Ascending aorta (tissue), 2 donors: ENCODE data around the gene SLC35F2. TPM values are rescaled to one million over a fixed set of nuclear protein-coding genes. Genes with fewer than 3 reads are reported as not detected.
"Not testable (repeated sequence)": the region's sequence is repeated elsewhere in the genome, so short reads cannot be mapped to it uniquely, and the experiment has no call there.

Experiments used
- DNase-seq, 2 donors: peaks; one replicate each; pipeline ENCODE4 v3.0.0-alpha.2; 2019; ENCODE audit warnings: low spot score in 2 of 2
- H3K27ac ChIP-seq, 2 donors: fragments of 200-600 bp; sonication (generic); one replicate each; pipeline ENCODE4 v1.5.1; 2016 to 2017; ENCODE audit warnings: mild to moderate bottlenecking in 1 of 2
- H3K27me3 ChIP-seq: fragments of 200-600 bp; sonication (generic); one replicate; pipeline ENCODE4 v1.5.1; 2017
- H3K36me3 ChIP-seq, 2 donors: fragments of 200-600 bp; sonication (generic); one replicate each; pipeline ENCODE4 v1.5.1; 2016
- H3K4me1 ChIP-seq, 2 donors: fragments of 200-600 bp; sonication (generic); one replicate each; pipeline ENCODE4 v1.5.1; 2016 to 2017; ENCODE audit warnings: mild to moderate bottlenecking in 1 of 2
- H3K4me3 ChIP-seq, 2 donors: fragments of 200-600 bp; sonication (generic); one replicate each; pipeline ENCODE4 v1.5.1; 2016 to 2017; ENCODE audit warnings: mild to moderate bottlenecking in 1 of 2
- H3K9me3 ChIP-seq, 2 donors: fragments of 200-600 bp; sonication (generic); one replicate each; pipeline ENCODE4 v1.5.1; 2016
- CTCF ChIP-seq, 3 experiments: fragments of 200-600 bp in 2 of 3; fragments of 450-650 bp in 1 of 3; sonication (generic) in 2 of 3; IDR thresholded peaks; one replicate each; pipeline ENCODE4 v1.5.1; 2016 to 2019; ENCODE audit warnings: antibody characterized with exemption in 3 of 3, mild to moderate bottlenecking in 1 of 3, moderate library complexity in 1 of 3
- intact Hi-C: fragments of 100-400 bp; cut with DNase I; formaldehyde crosslinking; loops from one replicate; pipeline ENCODE4 v1.15.1; 2023
- total RNA-seq: library from RNA; depleted of rRNA; stranded (reverse); fragments of >200 nt; gene quantifications from one replicate; pipeline ENCODE4 v1.1.0, GENCODE V29; 2016

SLC35F2 gene
- total RNA-seq = 5.4 TPM

GRCh38 chr11:107858217-107859070 lies at the start of gene SLC35F2:
Gene SLC35F2 (minus strand): TSS chr11:107858787. CDS start chr11:107858767, 20 bp downstream.
- no peak for TF ChIP-seq CTCF (IDR thresholded peaks at IDR 0.05)
- DNase-seq = peak in 1 of 2 donors; percentile 74
- Histone ChIP-seq H3K4me1 (no peaks in the 10 kb centered on the region), H3K9me3 (no peaks in the 10 kb centered on the region), H3K27me3 (no peaks in the 10 kb centered on the region), H3K4me3 (peak within 1 kb of the TSS; percentile 65 to 84), H3K27ac (peak within 1 kb of the TSS; percentile 66 to 88), H3K36me3 (no peaks in the 10 kb centered on the region)
- intact Hi-C loops = loop anchor here (2.0 to 5.0 kb wide), 3 partner anchors 18 to 296 kb away; no protein-coding TSS in a partner anchor

GRCh38 chr11:107908211-107908610 lies 49.6 kb upstream of the SLC35F2 start:
- Histone ChIP-seq H3K27ac (no peak overlapping the region), H3K36me3 (no peaks in the 10 kb centered on the region), H3K9me3 (no peaks in the 10 kb centered on the region), H3K27me3 (no peaks in the 10 kb centered on the region), H3K4me1 (no peaks in the 10 kb centered on the region), H3K4me3 (no peak overlapping the region)
- DNase-seq = no peak
- intact Hi-C loops = no loop called here
- TF ChIP-seq CTCF (IDR thresholded peaks at IDR 0.05) = no peak

- H3K4me1 ChIP-seq = no peaks in the 10 kb centered on the region
These were observed 39.7 kb upstream of the SLC35F2 start for GRCh38 chr11:107898270-107898669.

GRCh38 chr11:107882095-107882820 lies 23.7 kb upstream of the SLC35F2 start:
- Histone ChIP-seq H3K27ac (no peak overlapping the region), H3K27me3 (no peaks in the 10 kb centered on the region), H3K9me3 (no peaks in the 10 kb centered on the region), H3K4me3 (no peak overlapping the region), H3K36me3 (no peaks in the 10 kb centered on the region), H3K4me1 (no peaks in the 10 kb centered on the region)
- DNase-seq = no peak
- no peak for TF ChIP-seq CTCF (IDR thresholded peaks at IDR 0.05)
- intact Hi-C loops = no loop called here

More at GRCh38 chr11:107898270-107898669, 39.7 kb upstream of the SLC35F2 start:
- Histone ChIP-seq H3K36me3 (no peaks in the 10 kb centered on the region), H3K27ac (no peak overlapping the region), H3K4me3 (no peak overlapping the region), H3K9me3 (no peaks in the 10 kb centered on the region), H3K27me3 (no peaks in the 10 kb centered on the region)
- intact Hi-C loops = loop anchor here (5.0 kb wide), 2 partner anchors 321 to 336 kb away; no protein-coding TSS in a partner anchor
- TF ChIP-seq CTCF (IDR thresholded peaks at IDR 0.05) = peak; percentile 48 to 62 (median 58)
- no peak for DNase-seq

GRCh38 chr11:107881471-107881870 lies 22.9 kb upstream of the SLC35F2 start:
- H3K9me3 ChIP-seq, H3K27ac ChIP-seq, intact Hi-C loops, DNase-seq, H3K4me1 ChIP-seq, H3K36me3 ChIP-seq, H3K4me3 ChIP-seq, H3K27me3 ChIP-seq: not testable (repeated sequence)

GRCh38 chr11:107876141-107876540 lies 17.6 kb upstream of the SLC35F2 start:
- Histone ChIP-seq H3K9me3 (no peaks in the 10 kb centered on the region), H3K4me1 (no peaks in the 10 kb centered on the region), H3K27ac (no peak overlapping the region), H3K36me3 (no peaks in the 10 kb centered on the region), H3K27me3 (no peaks in the 10 kb centered on the region), H3K4me3 (no peak overlapping the region)
- DNase-seq = no peak
- intact Hi-C loops = no loop called here
- no peak for TF ChIP-seq CTCF (IDR thresholded peaks at IDR 0.05)
